Measurements from ENCODE around the gene SDCBP2. TPM values are rescaled to one million over a fixed set of nuclear protein-coding genes. Genes with fewer than 3 reads are reported as not detected.

The SDCBP2 gene
- total RNA-seq, 4 donors from 2014 or later = 1.3 to 2.9 (median 2.1) TPM

- in situ Hi-C loops (cut with MboI; ENCODE audit: low sequenced_read_pairs in 4 of 4) = no loop called here
- TF ChIP-seq POLR2A (IDR thresholded peaks at IDR 0.05) = no peak
- TF ChIP-seq, protein P1, sequence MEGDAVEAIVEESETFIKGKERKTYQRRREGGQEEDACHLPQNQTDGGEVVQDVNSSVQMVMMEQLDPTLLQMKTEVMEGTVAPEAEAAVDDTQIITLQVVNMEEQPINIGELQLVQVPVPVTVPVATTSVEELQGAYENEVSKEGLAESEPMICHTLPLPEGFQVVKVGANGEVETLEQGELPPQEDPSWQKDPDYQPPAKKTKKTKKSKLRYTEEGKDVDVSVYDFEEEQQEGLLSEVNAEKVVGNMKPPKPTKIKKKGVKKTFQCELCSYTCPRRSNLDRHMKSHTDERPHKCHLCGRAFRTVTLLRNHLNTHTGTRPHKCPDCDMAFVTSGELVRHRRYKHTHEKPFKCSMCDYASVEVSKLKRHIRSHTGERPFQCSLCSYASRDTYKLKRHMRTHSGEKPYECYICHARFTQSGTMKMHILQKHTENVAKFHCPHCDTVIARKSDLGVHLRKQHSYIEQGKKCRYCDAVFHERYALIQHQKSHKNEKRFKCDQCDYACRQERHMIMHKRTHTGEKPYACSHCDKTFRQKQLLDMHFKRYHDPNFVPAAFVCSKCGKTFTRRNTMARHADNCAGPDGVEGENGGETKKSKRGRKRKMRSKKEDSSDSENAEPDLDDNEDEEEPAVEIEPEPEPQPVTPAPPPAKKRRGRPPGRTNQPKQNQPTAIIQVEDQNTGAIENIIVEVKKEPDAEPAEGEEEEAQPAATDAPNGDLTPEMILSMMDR (IDR thresholded peaks at IDR 0.05 in 4 of 5, conservative IDR thresholded peaks at IDR 0.05 in 1 of 5) = no peak
- intact Hi-C loops (cut with DNase I; ENCODE audit: low total_unique reads) = no loop called here
Measured at GRCh38 chr20:1264727-1265126, 64.2 kb downstream of the SDCBP2 start.

DNA sequence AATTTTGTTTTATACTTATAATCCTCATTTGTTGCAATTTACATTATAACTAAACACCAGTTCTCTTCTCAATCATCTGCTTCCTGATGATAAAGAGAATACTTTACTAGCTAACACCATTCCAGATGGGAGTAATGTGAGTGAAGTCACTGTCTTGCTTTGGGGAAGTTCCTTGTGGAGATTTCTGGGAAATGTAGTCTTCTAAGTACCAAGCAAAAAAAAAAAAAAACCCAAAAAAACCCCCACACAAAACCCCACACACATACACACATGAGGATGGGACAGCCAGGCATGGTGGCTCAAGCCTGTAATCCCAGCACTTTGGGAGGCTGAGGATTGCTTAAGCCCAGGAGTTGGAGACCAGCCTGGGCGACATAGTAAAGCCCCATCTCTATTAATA lies 65.1 kb downstream of the SDCBP2 start:
- H3K36me3 ChIP-seq = no peaks in the 10 kb centered on the region
- no peak overlapping the region for H3K4me3 ChIP-seq
- no peak for TF ChIP-seq POLR2A (IDR thresholded peaks at IDR 0.05)
- TF ChIP-seq, protein P1 (IDR thresholded peaks at IDR 0.05 in 4 of 5, conservative IDR thresholded peaks at IDR 0.05 in 1 of 5) = no peak
- intact Hi-C loops (cut with DNase I; ENCODE audit: low total_unique reads) = no loop called here
- ATAC-seq = no peak
- in situ Hi-C loops (cut with MboI; ENCODE audit: low sequenced_read_pairs in 4 of 4) = no loop called here
- peaks cover 3 to 10% of the 10 kb centered on the region in 2 donors for H3K4me1 ChIP-seq
- peaks cover 0 to 6% (median 0%) of the 10 kb centered on the region in 3 donors for H3K27me3 ChIP-seq
- no peak for DNase-seq
- H3K9me3 ChIP-seq = no peaks in the 10 kb centered on the region
- H3K27ac ChIP-seq = no peak overlapping the region

More at GRCh38 chr20:1264727-1265126, 64.2 kb downstream of the SDCBP2 start:
- DNase-seq = no peak
- Histone ChIP-seq H3K27me3 (peaks cover 0 to 6% (median 0%) of the 10 kb centered on the region in 3 donors), H3K36me3 (no peaks in the 10 kb centered on the region), H3K9me3 (no peaks in the 10 kb centered on the region), H3K4me3 (no peak overlapping the region), H3K27ac (no peak overlapping the region), H3K4me1 (peaks cover 3 to 10% of the 10 kb centered on the region in 2 donors)
- ATAC-seq = no peak

Other genes with a start within 250 kb of the SDCBP2 start
- gene PSMF1, start 210.5 kb downstream of the SDCBP2 start, total RNA-seq = 100 to 1,000 TPM; 174 to 433 (median 247) TPM
- under 1 TPM in 2 of 4 donors, not detected in 2; 0.42 to 0.82 TPM for gene TMEM74B, start 144.2 kb downstream of the SDCBP2 start, total RNA-seq
- under 1 TPM in 1 of 4 donors, not detected in 3; 0.24 TPM for gene C20orf202, start 125.7 kb downstream of the SDCBP2 start, total RNA-seq
- under 1 TPM in 1 of 4 donors, not detected in 3; 0.18 TPM for gene RAD21L1, start 103.1 kb downstream of the SDCBP2 start, total RNA-seq
- 10 to 100 TPM in 3 of 4 donors, 1 to 10 TPM in 1; 3.1 to 27.4 (median 15.9) TPM for gene SNPH, start 62.8 kb downstream of the SDCBP2 start, total RNA-seq
- gene FKBP1A, start 63.9 kb upstream of the SDCBP2 start, total RNA-seq = 10 to 100 TPM; 27.7 to 89.4 (median 52.5) TPM
- 10 to 100 TPM; 68.0 to 91.4 (median 80.6) TPM for gene NSFL1C, start 137.7 kb upstream of the SDCBP2 start, total RNA-seq
- 1 to 10 TPM in 2 of 4 donors, under 1 TPM in 2; 0.94 to 6.2 (median 1.5) TPM for gene SIRPB2, start 162.3 kb upstream of the SDCBP2 start, total RNA-seq
- not detected for gene SIRPD, start 228.6 kb upstream of the SDCBP2 start, total RNA-seq